Astrocyte (in vitro differentiated cells and primary cell): Measurements from ENCODE around the gene CNST. TPM values are rescaled to one million over a fixed set of nuclear protein-coding genes. Genes with fewer than 3 reads are reported as not detected.

ENCODE experiments used
- DNase-seq: peaks from one replicate; pipeline ENCODE4 v3.0.0-alpha.2; 2010; ENCODE audit warnings: low read depth
- FAIRE-seq: peaks from 2 replicates; lab custom pipeline; 2011; peaks lifted over from hg19 to GRCh38; lab: Jason Lieb, UNC
- H2AFZ ChIP-seq: 2 replicates; pipeline ENCODE4 v1.6.0; 2012; ENCODE audit warnings: low read depth, low read length, inconsistent platforms
- H3K27ac ChIP-seq: 2 replicates; pipeline ENCODE4 v1.5.1; 2011; ENCODE audit warnings: low read depth, low read length, inconsistent platforms
- H3K27me3 ChIP-seq: 2 replicates; pipeline ENCODE4 v1.6.0; 2011; ENCODE audit warnings: low read length, inconsistent platforms; ENCODE audit not compliant: insufficient read depth
- H3K36me3 ChIP-seq: 2 replicates; pipeline ENCODE4 v1.5.1; 2011; ENCODE audit warnings: low read length, inconsistent platforms; ENCODE audit not compliant: insufficient read depth
- H3K4me1 ChIP-seq: 2 replicates; pipeline ENCODE4 v1.5.1; 2011; ENCODE audit warnings: low read length, inconsistent platforms; ENCODE audit not compliant: insufficient read depth
- H3K4me2 ChIP-seq: 2 replicates; pipeline ENCODE4 v1.6.0; 2012; ENCODE audit warnings: low read length, inconsistent platforms
- H3K4me3 ChIP-seq: 2 replicates; pipeline ENCODE4 v1.5.1; 2011; ENCODE audit warnings: low read depth, mild to moderate bottlenecking, low read length, inconsistent platforms; ENCODE audit not compliant: insufficient read depth
- H3K79me2 ChIP-seq: 2 replicates; pipeline ENCODE4 v1.6.0; 2012; ENCODE audit warnings: mild to moderate bottlenecking, low read length, inconsistent platforms; ENCODE audit not compliant: insufficient read depth
- H3K9ac ChIP-seq: 2 replicates; pipeline ENCODE4 v1.6.0; 2012; ENCODE audit warnings: mild to moderate bottlenecking, low read length, inconsistent platforms
- H3K9me3 ChIP-seq: 2 replicates; pipeline ENCODE4 v1.5.1; 2012; ENCODE audit warnings: low read depth, mild to moderate bottlenecking, low read length, inconsistent platforms; ENCODE audit not compliant: insufficient read depth
- H4K20me1 ChIP-seq: 2 replicates; pipeline ENCODE4 v1.6.0; 2012; ENCODE audit warnings: low read length, inconsistent platforms; ENCODE audit not compliant: insufficient read depth
- H3K27ac Mint-ChIP-seq: one replicate; pipeline ENCODE4 v1.8.0; 2021; ENCODE audit warnings: mild to moderate bottlenecking, mixed read lengths; ENCODE audit not compliant: unreplicated experiment
- H3K27me3 Mint-ChIP-seq: one replicate; pipeline ENCODE4 v1.8.0; 2021; ENCODE audit warnings: low read depth, mixed read lengths; ENCODE audit not compliant: unreplicated experiment
- H3K36me3 Mint-ChIP-seq: one replicate; pipeline ENCODE4 v1.8.0; 2021; ENCODE audit warnings: low read depth, mixed read lengths; ENCODE audit not compliant: unreplicated experiment
- H3K4me1 Mint-ChIP-seq: one replicate; pipeline ENCODE4 v1.8.0; 2021; ENCODE audit warnings: low read depth, mixed read lengths; ENCODE audit not compliant: unreplicated experiment
- H3K4me3 Mint-ChIP-seq: one replicate; pipeline ENCODE4 v1.8.0; 2021; ENCODE audit warnings: mild to moderate bottlenecking, moderate library complexity, mixed read lengths; ENCODE audit not compliant: unreplicated experiment
- H3K9me3 Mint-ChIP-seq: one replicate; pipeline ENCODE4 v1.8.0; 2021; ENCODE audit warnings: mild to moderate bottlenecking, mixed read lengths; ENCODE audit not compliant: unreplicated experiment
- CTCF ChIP-seq: IDR thresholded peaks from 2 replicates; pipeline ENCODE4 v1.5.1; 2011; ENCODE audit warnings: low read depth, mild to moderate bottlenecking, inconsistent platforms, low read length, moderate library complexity; ENCODE audit not compliant: insufficient read depth
- EZH2 ChIP-seq: IDR thresholded peaks from 2 replicates; pipeline ENCODE4 v1.6.1; 2012; ENCODE audit warnings: mild to moderate bottlenecking, low read length, inconsistent platforms; ENCODE audit not compliant: insufficient read depth
- total RNA-seq: library from RNA; stranded (reverse); gene quantifications from 2 replicates; pipeline ENCODE4 v1.2.1, GENCODE V29; 2021

Gene CNST
- total RNA-seq, 1 donor from 2014 or later = 19.8 TPM

- Mint-ChIP-seq H3K9me3 (no peaks in the 10 kb centered on the region), H3K27ac (no peak overlapping the region), H3K4me1 (no peaks in the 10 kb centered on the region), H3K27me3 (no peaks in the 10 kb centered on the region), H3K36me3 (peaks cover 13% of the 10 kb centered on the region), H3K4me3 (no peak overlapping the region)
- no peak for DNase-seq
- H3K9me3 ChIP-seq = no peaks in the 10 kb centered on the region
- no peaks in the 10 kb centered on the region for H3K4me1 ChIP-seq
- no peak overlapping the region for H3K9ac ChIP-seq
- no peak overlapping the region for H3K4me3 ChIP-seq
- no peak for FAIRE-seq
- no peak overlapping the region for H3K4me2 ChIP-seq
- no peak overlapping the region for H3K27ac ChIP-seq
- no peaks in the 10 kb centered on the region for H4K20me1 ChIP-seq
- H3K36me3 ChIP-seq = peaks cover 3% of the 10 kb centered on the region
- H3K79me2 ChIP-seq = no peaks in the 10 kb centered on the region
- TF ChIP-seq EZH2 = no peak
- no peak for TF ChIP-seq CTCF
- H3K27me3 ChIP-seq = no peaks in the 10 kb centered on the region
- H2AFZ ChIP-seq = no peak overlapping the region
These were observed 103.4 kb downstream of the CNST start for GRCh38 chr1:246669659-246670058.

GRCh38 chr1:246674049-246674448, 107.8 kb downstream of the CNST start:
- DNase-seq = no peak
- H3K4me3 ChIP-seq = no peak overlapping the region
- Mint-ChIP-seq H3K36me3 (peaks cover 3% of the 10 kb centered on the region), H3K9me3 (no peaks in the 10 kb centered on the region), H3K27ac (no peak overlapping the region), H3K4me1 (no peaks in the 10 kb centered on the region), H3K27me3 (no peaks in the 10 kb centered on the region), H3K4me3 (no peak overlapping the region)
- H2AFZ ChIP-seq = no peak overlapping the region
- no peak for FAIRE-seq
- H3K9me3 ChIP-seq = no peaks in the 10 kb centered on the region
- no peaks in the 10 kb centered on the region for H4K20me1 ChIP-seq
- no peaks in the 10 kb centered on the region for H3K27me3 ChIP-seq
- no peak overlapping the region for H3K4me2 ChIP-seq
- no peaks in the 10 kb centered on the region for H3K36me3 ChIP-seq
- H3K9ac ChIP-seq = no peak overlapping the region
- TF ChIP-seq EZH2 (no peak), CTCF (no peak)
- no peaks in the 10 kb centered on the region for H3K4me1 ChIP-seq
- H3K27ac ChIP-seq = no peak overlapping the region
- no peaks in the 10 kb centered on the region for H3K79me2 ChIP-seq

DNA sequence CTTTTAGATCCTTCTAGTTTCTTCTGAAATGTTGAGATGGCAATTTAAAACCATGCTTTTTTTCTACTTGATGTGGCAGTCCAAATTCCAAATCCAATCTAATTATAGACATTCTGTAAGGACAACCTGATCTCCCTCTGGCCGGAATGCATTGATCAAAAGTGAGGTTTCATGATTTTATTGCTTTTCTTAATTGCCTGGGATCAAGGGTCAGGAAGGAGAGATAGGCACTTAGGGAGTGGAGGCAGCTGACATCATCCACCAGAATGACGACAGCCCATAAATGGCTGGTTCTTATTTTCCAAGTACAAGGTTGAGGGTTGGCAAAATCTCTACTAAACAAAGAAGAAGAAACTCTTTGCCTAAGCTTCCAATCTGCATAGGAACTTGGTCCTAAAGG, 111.6 kb downstream of the CNST start:
- Mint-ChIP-seq H3K36me3 (peaks cover 3% of the 10 kb centered on the region), H3K4me3 (no peak overlapping the region), H3K27me3 (no peaks in the 10 kb centered on the region), H3K4me1 (peaks cover 4% of the 10 kb centered on the region), H3K9me3 (no peaks in the 10 kb centered on the region), H3K27ac (no peak overlapping the region)
- Histone ChIP-seq H3K4me1 (peaks cover 5% of the 10 kb centered on the region), H3K4me2 (no peak overlapping the region), H3K9me3 (no peaks in the 10 kb centered on the region), H4K20me1 (no peaks in the 10 kb centered on the region), H2AFZ (no peak overlapping the region), H3K79me2 (no peaks in the 10 kb centered on the region), H3K36me3 (no peaks in the 10 kb centered on the region), H3K27ac (no peak overlapping the region), H3K9ac (no peak overlapping the region), H3K27me3 (no peaks in the 10 kb centered on the region), H3K4me3 (no peak overlapping the region)
- DNase-seq = no peak
- no peak for FAIRE-seq
- TF ChIP-seq CTCF = no peak
- TF ChIP-seq EZH2 = no peak
